ENCODE data around the gene TIMELESS. TPM values are rescaled to one million over a fixed set of nuclear protein-coding genes. Genes with fewer than 3 reads are reported as not detected.

TIMELESS gene
- total RNA-seq, 1 experiment from 2014 or later = 36.2 TPM

- Histone ChIP-seq H3K4me1 (no peaks in the 10 kb centered on the region), H3K27ac (no peak overlapping the region), H3K36me3 (no peaks in the 10 kb centered on the region), H3K9me3 (replicated peaks) (no peaks in the 10 kb centered on the region), H3K27me3 (no peaks in the 10 kb centered on the region), H3K4me3 (no peak overlapping the region)
- DNase-seq = no peak
Measured at GRCh38 chr12:56366948-56367347, 82.3 kb downstream of the TIMELESS start.

Other genes starting within 250 kb of the TIMELESS start
- 24.3 and 25.7 TPM in 2 replicates for gene RNF41, start 227.5 kb downstream of the TIMELESS start, total RNA-seq (2014; rRNA removed; shearing (Covaris generic))
- 43.2 and 46.5 TPM in 2 replicates for gene NABP2, start 225.1 kb downstream of the TIMELESS start, total RNA-seq (2014; rRNA removed; shearing (Covaris generic))
- not detected in 2 replicates for gene SLC39A5, start 219.4 kb downstream of the TIMELESS start, total RNA-seq (2014; rRNA removed; shearing (Covaris generic))
- 12.0 and 12.5 TPM in 2 replicates for gene ANKRD52, start 191.0 kb downstream of the TIMELESS start, total RNA-seq (2014; rRNA removed; shearing (Covaris generic))
- 13.8 and 14.4 TPM in 2 replicates for gene COQ10A, start 182.5 kb downstream of the TIMELESS start, total RNA-seq (2014; rRNA removed; shearing (Covaris generic))
- 183 and 185 TPM in 2 replicates for gene CS, start 149.1 kb downstream of the TIMELESS start, total RNA-seq (2014; rRNA removed; shearing (Covaris generic))
- 75.2 and 80.9 TPM in 2 replicates for gene CNPY2, start 133.4 kb downstream of the TIMELESS start, total RNA-seq (2014; rRNA removed; shearing (Covaris generic))
- 25.5 and 27.9 TPM in 2 replicates for gene PAN2, start 115.4 kb downstream of the TIMELESS start, total RNA-seq (2014; rRNA removed; shearing (Covaris generic))
- 0.41 TPM in 1 of 2 replicates, not detected in the other for gene IL23A, start 110.5 kb downstream of the TIMELESS start, total RNA-seq (2014; rRNA removed; shearing (Covaris generic))
- 38.8 and 44.0 TPM in 2 replicates for gene STAT2, start 89.3 kb downstream of the TIMELESS start, total RNA-seq (2014; rRNA removed; shearing (Covaris generic))
- gene APOF, start 86.6 kb downstream of the TIMELESS start, total RNA-seq (2014; rRNA removed; shearing (Covaris generic)) = not detected in 2 replicates
- gene MIP, start 5.2 kb upstream of the TIMELESS start, total RNA-seq (2014; rRNA removed; shearing (Covaris generic)) = not detected in 2 replicates
- gene SPRYD4, start 19.2 kb upstream of the TIMELESS start, total RNA-seq (2014; rRNA removed; shearing (Covaris generic)) = 3.0 and 3.7 TPM in 2 replicates
- gene GLS2, start 38.7 kb upstream of the TIMELESS start, total RNA-seq (2014; rRNA removed; shearing (Covaris generic)) = not detected in 2 replicates
- gene RBMS2, start 72.4 kb upstream of the TIMELESS start, total RNA-seq (2014; rRNA removed; shearing (Covaris generic)) = 9.3 and 9.4 TPM in 2 replicates
- 34.2 and 42.9 TPM in 2 replicates for gene BAZ2A, start 180.9 kb upstream of the TIMELESS start, total RNA-seq (2014; rRNA removed; shearing (Covaris generic))
- 698 and 730 TPM in 2 replicates for gene ATP5F1B, start 196.6 kb upstream of the TIMELESS start, total RNA-seq (2014; rRNA removed; shearing (Covaris generic))
- 238 and 251 TPM in 2 replicates for gene PTGES3, start 238.9 kb upstream of the TIMELESS start, total RNA-seq (2014; rRNA removed; shearing (Covaris generic))

Measured in SJCRH30 (cell line).